K562 (cell line): ENCODE data around the gene TFEC. TPM values are rescaled to one million over a fixed set of nuclear protein-coding genes. Genes with fewer than 3 reads are reported as not detected.

Experiments
- ATAC-seq: fragments of 200-7000 bp; cut with Tn5 transposase; 3 replicates; pipeline ENCODE4 v1.9.1; 2020; ENCODE audit warnings: moderate library complexity
- BruUV-seq: library from RNA; stranded (reverse); fragments of 400-500 nt; replicated peaks from 2 replicates; lab custom pipeline; 2021; lab: Mats Ljungman, UMichigan
- CTCF ChIA-PET: fragments of 300-600 bp; formaldehyde crosslinking; extraction: SDS; loops from one replicate; lab custom pipeline; 2021; ENCODE audit warnings: low intra/inter-chr PET ratio; lab: Yijun Ruan, JAX
- POLR2A ChIA-PET: fragments of 300-600, 350-650 bp; sonication (Branson Sonifier 250); formaldehyde crosslinking; extraction: SDS; loops from one replicate; lab custom pipeline; 2021; ENCODE audit warnings: antibody characterized with exemption, inconsistent platforms; lab: Yijun Ruan, JAX
- DNase-seq, 4 experiments: peaks; one replicate each; pipeline versions ENCODE4 v3.0.0 to v3.0.0-alpha.2; 2011 to 2018; ENCODE audit warnings: low spot score in 3 of 4, mixed read lengths in 3 of 4; ENCODE audit errors: extremely low read depth in 1 of 4
- FAIRE-seq: peaks from 2 replicates; lab custom pipeline; 2011; peaks lifted over from hg19 to GRCh38; lab: Jason Lieb, UNC
- H2AFZ ChIP-seq: 2 replicates; pipeline ENCODE4 v1.6.0; 2011; ENCODE audit warnings: low read depth, low read length, control low read depth, inconsistent platforms
- H3K27ac ChIP-seq: fragments of 200-600 bp; 3 replicates; pipeline ENCODE4 v1.8.0; 2011; ENCODE audit warnings: low read depth, mild to moderate bottlenecking, control low read depth, inconsistent platforms, low read length, moderate library complexity, mixed read lengths; ENCODE audit errors: extremely low read depth
- H3K27me3 ChIP-seq, 2 experiments: fragments of 300-600 bp in 1 of 2; 2 replicates in 1 of 2; 3 replicates in 1 of 2; pipeline versions ENCODE4 v1.6.0 to v1.8.0; 2011; ENCODE audit warnings: inconsistent platforms in 2 of 2, low read length in 2 of 2, mild to moderate bottlenecking in 1 of 2, mixed read lengths in 1 of 2, moderate library complexity in 1 of 2; ENCODE audit not compliant: control insufficient read depth in 2 of 2, insufficient read depth in 2 of 2
- H3K36me3 ChIP-seq: fragments of 300-600 bp; 3 replicates; pipeline ENCODE4 v1.8.0; 2011; ENCODE audit warnings: mild to moderate bottlenecking, low read length, inconsistent platforms; ENCODE audit not compliant: control insufficient read depth, insufficient read depth
- H3K4me1 ChIP-seq, 2 experiments: fragments of 200-600 bp in 1 of 2; replicated peaks in 1 of 2; 2 replicates in 1 of 2; 3 replicates in 1 of 2; pipeline versions ENCODE4 v1.5.1 to v1.8.0; 2011; ENCODE audit warnings: inconsistent platforms in 2 of 2, low read length in 2 of 2, mild to moderate bottlenecking in 1 of 2, mixed read lengths in 1 of 2, moderate library complexity in 1 of 2; ENCODE audit not compliant: control insufficient read depth in 2 of 2, insufficient read depth in 2 of 2
- H3K4me2 ChIP-seq: 2 replicates; pipeline ENCODE4 v1.6.1; 2011; ENCODE audit warnings: low read length, control low read depth, inconsistent platforms, mixed read lengths; ENCODE audit not compliant: insufficient read depth
- H3K4me3 ChIP-seq: fragments of 200-600 bp; sonication (generic), shearing (Covaris generic); 2 replicates; pipeline ENCODE4 v1.5.1; 2016; ENCODE audit warnings: control low read depth, inconsistent platforms
- H3K79me2 ChIP-seq: fragments of 200-600 bp; 3 replicates; pipeline ENCODE4 v1.8.0; 2011; ENCODE audit warnings: low read length, inconsistent platforms; ENCODE audit not compliant: control insufficient read depth, insufficient read depth
- H3K9ac ChIP-seq, 2 experiments: 2 replicates each; pipeline versions ENCODE4 v1.6.0 to v1.6.1; 2011; ENCODE audit warnings: low read depth in 2 of 2, low read length in 2 of 2, control low read depth in 1 of 2, inconsistent platforms in 1 of 2, mild to moderate bottlenecking in 1 of 2, mixed read lengths in 1 of 2; ENCODE audit not compliant: insufficient read depth in 1 of 2
- H3K9me1 ChIP-seq: one replicate; pipeline ENCODE4 v1.6.0; 2011; ENCODE audit warnings: inconsistent platforms, mild to moderate bottlenecking, low read length, moderate library complexity; ENCODE audit not compliant: control insufficient read depth, insufficient read depth
- H3K9me3 ChIP-seq: replicated peaks from 2 replicates; pipeline ENCODE4 v1.5.1; 2011; ENCODE audit warnings: low read depth, low read length, inconsistent platforms; ENCODE audit not compliant: control insufficient read depth, insufficient read depth
- H4K20me1 ChIP-seq: replicated peaks from 2 replicates; pipeline ENCODE4 v1.6.1; 2011; ENCODE audit warnings: low read length, inconsistent platforms, mixed read lengths; ENCODE audit not compliant: control insufficient read depth, insufficient read depth
- GATAD2A ChIP-seq: fragments of 450-650 bp; IDR thresholded peaks from 2 replicates; pipeline ENCODE4 v1.6.1; 2017
- NBN ChIP-seq: fragments of 450-650 bp; IDR thresholded peaks from 2 replicates; pipeline ENCODE4 v1.6.1; 2016; ENCODE audit warnings: low read depth, mild to moderate bottlenecking
- PHF21A ChIP-seq: fragments of 450-650 bp; IDR thresholded peaks from 2 replicates; pipeline ENCODE4 v1.6.1; 2017; ENCODE audit warnings: low read depth, borderline replicate concordance
- RBM22 ChIP-seq: fragments of 200-400 bp; formaldehyde crosslinking; IDR thresholded peaks from 2 replicates; pipeline ENCODE4 v1.6.1; 2018; ENCODE audit warnings: low read length, low read depth; ENCODE audit not compliant: poor library complexity, severe bottlenecking
- SAFB2 ChIP-seq: fragments of 200-400 bp; formaldehyde crosslinking; IDR thresholded peaks from 2 replicates; pipeline ENCODE4 v1.6.1; 2018; ENCODE audit warnings: borderline replicate concordance, low read length, low read depth, moderate library complexity; ENCODE audit not compliant: severe bottlenecking
- SPI1 ChIP-seq: IDR thresholded peaks from 2 replicates; pipeline ENCODE4 v1.6.1; 2011; ENCODE audit warnings: low read depth, low read length, control low read depth, borderline replicate concordance
- U2AF1 ChIP-seq: fragments of 200-400 bp; formaldehyde crosslinking; optimal IDR thresholded peaks from 2 replicates; pipeline ENCODE3; 2017; ENCODE audit warnings: mild to moderate bottlenecking, low read depth, low read length, moderate library complexity
- ZFPM2 ChIP-seq: fragments of 250-450 bp; sonication (Bioruptor Pico); IDR thresholded peaks from 2 replicates; pipeline ENCODE4 v1.5.1; 2022; ENCODE audit warnings: mild to moderate bottlenecking
- ZNF384 ChIP-seq: IDR thresholded peaks from 2 replicates; pipeline ENCODE4 v1.6.1; 2012; ENCODE audit warnings: low read depth, low read length, improper control_type of control experiment
- ZNF780A ChIP-seq: fragments of 250-450 bp; sonication (Bioruptor Pico); IDR thresholded peaks from 2 replicates; pipeline ENCODE4 v1.5.0; 2021; ENCODE audit warnings: mild to moderate bottlenecking
- WGBS: fragments of 100-300 bp; shearing (Covaris generic); methylation state at CpG from one replicate; pipeline ENCODE4 v1.1.6; 2016; ENCODE audit warnings: low coverage, mixed read lengths; ENCODE audit not compliant: insufficient coverage; ENCODE audit errors: missing lambda C conversion rate; 5-methylcytosine and 5-hydroxymethylcytosine counted together
- in situ Hi-C: fragments of 300-500 bp; cut with MboI; formaldehyde crosslinking; loops from 4 replicates; pipeline ENCODE4 v1.15.0; 2018; ENCODE audit warnings: inconsistent platforms, mixed read lengths
- intact Hi-C: fragments of 100-400 bp; cut with micrococcal nuclease; formaldehyde crosslinking; loops from 2 replicates; pipeline ENCODE4 v1.14.2; 2022
- polyA plus RNA-seq, 8 experiments: library from polyadenylated mRNA; depleted of rRNA in 4 of 8; stranded (reverse) in 5 of 8; unstranded in 3 of 8; fragments of >200 nt; fragmentation: Nextera tagmentation in 2 of 8; fragmentation: Illumina TruSeq in 1 of 8; extraction: Ambion mirVana in 2 of 8; extraction: Trizol in 1 of 8; gene quantifications; 2 replicates each; pipeline versions ENCODE4 v1.2.1 to v1.2.3, GENCODE V29; 2011 to 2014; ENCODE audit warnings: inconsistent platforms in 1 of 8, missing spikeins in 1 of 8
- total RNA-seq, 7 experiments: library from RNA; depleted of rRNA in 6 of 7; stranded (reverse); fragments of >200 nt in 6 of 7; fragmentation: Illumina TruSeq in 2 of 7; extraction: Trizol in 2 of 7; gene quantifications; 2 replicates each; pipeline versions ENCODE4 v1.2.1 to v1.2.3, GENCODE V29; 2011 to 2021; ENCODE audit warnings: low replicate concordance in 1 of 7
- TF ChIP-seq, protein P1 (sequence below): fragments of 450-650 bp; IDR thresholded peaks from 2 replicates; pipeline ENCODE4 v1.6.1; 2018; ENCODE audit warnings: mild to moderate bottlenecking, low read depth; ENCODE audit not compliant: partially characterized antibody
- TF ChIP-seq, protein P2 (sequence below): fragments of 450-650 bp; formaldehyde crosslinking; IDR thresholded peaks from 2 replicates; pipeline ENCODE4 v1.4.0; 2022; ENCODE audit warnings: missing genetic modification characterization
- TF ChIP-seq, protein P3 (sequence below): fragments of 450-650 bp; formaldehyde crosslinking; IDR thresholded peaks from 2 replicates; pipeline ENCODE4 v1.4.0; 2022; ENCODE audit warnings: missing genetic modification characterization
- TF ChIP-seq, protein P4 (sequence below): fragments of 250-450 bp; sonication (Bioruptor Pico); IDR thresholded peaks from 2 replicates; pipeline ENCODE4 v1.4.0; 2020; ENCODE audit warnings: mild to moderate bottlenecking

Gene TFEC
- total and polyA plus RNA-seq, 9 of the 15 experiments (the other 6 are each of a cell fraction or from before 2014, with no cell fraction given): 0.01 TPM; not detected in 8

DNA sequence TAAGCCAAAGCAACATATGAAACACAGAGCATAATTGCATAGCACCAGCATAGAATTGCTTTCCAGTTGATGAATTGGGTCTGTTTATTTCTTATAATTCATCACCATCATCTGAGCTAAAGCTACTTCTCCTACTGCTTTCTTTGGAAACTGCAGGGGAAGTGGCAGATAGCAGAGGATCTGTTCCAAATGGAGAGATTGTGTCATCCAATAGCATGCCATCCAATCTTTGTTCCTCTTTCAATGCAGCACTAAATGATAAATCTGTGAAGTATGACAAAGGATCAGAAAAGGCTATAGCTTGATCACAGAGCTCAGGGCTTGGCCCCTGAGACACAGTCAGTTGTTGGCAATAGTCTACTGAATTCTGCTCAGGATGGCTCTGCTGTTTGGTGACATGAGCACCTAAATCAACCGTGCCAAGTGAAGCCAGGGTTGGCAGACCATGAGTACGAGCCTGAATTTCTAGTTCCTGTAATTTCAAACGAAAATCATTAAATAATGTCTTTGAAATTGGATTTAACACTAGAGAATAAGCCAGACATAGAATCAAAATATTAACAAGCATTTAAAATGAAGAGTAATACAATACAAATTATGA, 90.0 kb downstream of the TFEC start:
- FAIRE-seq (no peak), ATAC-seq (no peak), DNase-seq (no peak)
- no peaks in the 10 kb centered on the region for H3K36me3 ChIP-seq
- H3K4me1 ChIP-seq: no peaks in the 10 kb centered on the region
- no TSS peak for BruUV-seq
- no peaks in the 10 kb centered on the region for H3K27me3 ChIP-seq
- H3K9me3 ChIP-seq: no peaks in the 10 kb centered on the region
- no peaks in the 10 kb centered on the region for H4K20me1 ChIP-seq
- H3K4me3 ChIP-seq: no peak overlapping the region
- no peaks in the 10 kb centered on the region for H3K9me1 ChIP-seq
- ChIA-PET CTCF (no interaction called here), POLR2A (no interaction called here)
- intact Hi-C loops (no loop called here), in situ Hi-C loops (no loop called here)
- no peaks in the 10 kb centered on the region for H3K79me2 ChIP-seq
- H3K4me2 ChIP-seq: no peak overlapping the region
- no peak overlapping the region for H2AFZ ChIP-seq
- no peak overlapping the region for H3K9ac ChIP-seq
- 2% methylated on average over 3 of the region's 3 CpGs for WGBS
- H3K27ac ChIP-seq: no peak overlapping the region
- TF ChIP-seq GATAD2A (no peak), SAFB2 (no peak), U2AF1 (no peak), ZFPM2 (CRISPR knock-in tag) (no peak), SPI1 (no peak), PHF21A (no peak), ZNF384 (no peak), RBM22 (no peak), ZNF780A (no peak), NBN (no peak)
- TF ChIP-seq, protein P1, sequence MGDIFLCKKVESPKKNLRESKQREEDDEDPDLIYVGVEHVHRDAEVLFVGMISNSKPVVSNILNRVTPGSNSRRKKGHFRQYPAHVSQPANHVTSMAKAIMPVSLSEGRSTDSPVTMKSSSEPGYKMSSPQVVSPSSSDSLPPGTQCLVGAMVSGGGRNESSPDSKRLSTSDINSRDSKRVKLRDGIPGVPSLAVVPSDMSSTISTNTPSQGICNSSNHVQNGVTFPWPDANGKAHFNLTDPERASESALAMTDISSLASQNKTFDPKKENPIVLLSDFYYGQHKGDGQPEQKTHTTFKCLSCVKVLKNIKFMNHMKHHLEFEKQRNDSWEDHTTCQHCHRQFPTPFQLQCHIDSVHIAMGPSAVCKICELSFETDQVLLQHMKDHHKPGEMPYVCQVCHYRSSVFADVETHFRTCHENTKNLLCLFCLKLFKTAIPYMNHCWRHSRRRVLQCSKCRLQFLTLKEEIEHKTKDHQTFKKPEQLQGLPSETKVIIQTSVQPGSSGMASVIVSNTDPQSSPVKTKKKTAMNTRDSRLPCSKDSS: no peak
- TF ChIP-seq, protein P2, sequence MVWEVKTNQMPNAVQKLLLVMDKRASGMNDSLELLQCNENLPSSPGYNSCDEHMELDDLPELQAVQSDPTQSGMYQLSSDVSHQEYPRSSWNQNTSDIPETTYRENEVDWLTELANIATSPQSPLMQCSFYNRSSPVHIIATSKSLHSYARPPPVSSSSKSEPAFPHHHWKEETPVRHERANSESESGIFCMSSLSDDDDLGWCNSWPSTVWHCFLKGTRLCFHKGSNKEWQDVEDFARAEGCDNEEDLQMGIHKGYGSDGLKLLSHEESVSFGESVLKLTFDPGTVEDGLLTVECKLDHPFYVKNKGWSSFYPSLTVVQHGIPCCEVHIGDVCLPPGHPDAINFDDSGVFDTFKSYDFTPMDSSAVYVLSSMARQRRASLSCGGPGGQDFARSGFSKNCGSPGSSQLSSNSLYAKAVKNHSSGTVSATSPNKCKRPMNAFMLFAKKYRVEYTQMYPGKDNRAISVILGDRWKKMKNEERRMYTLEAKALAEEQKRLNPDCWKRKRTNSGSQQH: no peak
- TF ChIP-seq, protein P3, sequence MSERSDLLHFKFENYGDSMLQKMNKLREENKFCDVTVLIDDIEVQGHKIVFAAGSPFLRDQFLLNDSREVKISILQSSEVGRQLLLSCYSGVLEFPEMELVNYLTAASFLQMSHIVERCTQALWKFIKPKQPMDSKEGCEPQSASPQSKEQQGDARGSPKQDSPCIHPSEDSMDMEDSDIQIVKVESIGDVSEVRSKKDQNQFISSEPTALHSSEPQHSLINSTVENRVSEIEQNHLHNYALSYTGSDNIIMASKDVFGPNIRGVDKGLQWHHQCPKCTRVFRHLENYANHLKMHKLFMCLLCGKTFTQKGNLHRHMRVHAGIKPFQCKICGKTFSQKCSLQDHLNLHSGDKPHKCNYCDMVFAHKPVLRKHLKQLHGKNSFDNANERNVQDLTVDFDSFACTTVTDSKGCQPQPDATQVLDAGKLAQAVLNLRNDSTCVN (CRISPR knock-in tag): no peak
- TF ChIP-seq, protein P4, sequence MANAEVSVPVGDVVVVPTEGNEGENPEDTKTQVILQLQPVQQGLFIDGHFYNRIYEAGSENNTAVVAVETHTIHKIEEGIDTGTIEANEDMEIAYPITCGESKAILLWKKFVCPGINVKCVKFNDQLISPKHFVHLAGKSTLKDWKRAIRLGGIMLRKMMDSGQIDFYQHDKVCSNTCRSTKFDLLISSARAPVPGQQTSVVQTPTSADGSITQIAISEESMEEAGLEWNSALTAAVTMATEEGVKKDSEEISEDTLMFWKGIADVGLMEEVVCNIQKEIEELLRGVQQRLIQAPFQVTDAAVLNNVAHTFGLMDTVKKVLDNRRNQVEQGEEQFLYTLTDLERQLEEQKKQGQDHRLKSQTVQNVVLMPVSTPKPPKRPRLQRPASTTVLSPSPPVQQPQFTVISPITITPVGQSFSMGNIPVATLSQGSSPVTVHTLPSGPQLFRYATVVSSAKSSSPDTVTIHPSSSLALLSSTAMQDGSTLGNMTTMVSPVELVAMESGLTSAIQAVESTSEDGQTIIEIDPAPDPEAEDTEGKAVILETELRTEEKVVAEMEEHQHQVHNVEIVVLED (CRISPR knock-in tag): no peak
